Omental fat pad (tissue), 4 donors: Measurements from ENCODE around the gene INCENP. TPM values are rescaled to one million over a fixed set of nuclear protein-coding genes. Genes with fewer than 3 reads are reported as not detected.

Experiments used
- ATAC-seq: fragments of 150-250 bp; one replicate; pipeline ENCODE4 v1.9.1; 2016; ENCODE audit warnings: mild to moderate bottlenecking, moderate library complexity; ENCODE audit not compliant: low FRiP score
- DNase-seq: peaks from one replicate; pipeline ENCODE4 v3.0.0-alpha.2; 2019; ENCODE audit warnings: low spot score
- CTCF ChIP-seq, 3 donors: fragments of 450-650 bp; IDR thresholded peaks; one replicate each; pipeline ENCODE4 v1.5.1; 2016 to 2017; ENCODE audit warnings: antibody characterized with exemption in 3 of 3, mild to moderate bottlenecking in 3 of 3, moderate library complexity in 2 of 3
- total RNA-seq, 4 donors: library from RNA; depleted of rRNA; stranded (reverse); fragments of >200 nt; gene quantifications; one replicate each; pipeline ENCODE4 v1.1.0, GENCODE V29; 2016

Gene INCENP
- total RNA-seq, 4 donors from 2014 or later: 8.0 to 19.1 (median 12.9) TPM

DNA sequence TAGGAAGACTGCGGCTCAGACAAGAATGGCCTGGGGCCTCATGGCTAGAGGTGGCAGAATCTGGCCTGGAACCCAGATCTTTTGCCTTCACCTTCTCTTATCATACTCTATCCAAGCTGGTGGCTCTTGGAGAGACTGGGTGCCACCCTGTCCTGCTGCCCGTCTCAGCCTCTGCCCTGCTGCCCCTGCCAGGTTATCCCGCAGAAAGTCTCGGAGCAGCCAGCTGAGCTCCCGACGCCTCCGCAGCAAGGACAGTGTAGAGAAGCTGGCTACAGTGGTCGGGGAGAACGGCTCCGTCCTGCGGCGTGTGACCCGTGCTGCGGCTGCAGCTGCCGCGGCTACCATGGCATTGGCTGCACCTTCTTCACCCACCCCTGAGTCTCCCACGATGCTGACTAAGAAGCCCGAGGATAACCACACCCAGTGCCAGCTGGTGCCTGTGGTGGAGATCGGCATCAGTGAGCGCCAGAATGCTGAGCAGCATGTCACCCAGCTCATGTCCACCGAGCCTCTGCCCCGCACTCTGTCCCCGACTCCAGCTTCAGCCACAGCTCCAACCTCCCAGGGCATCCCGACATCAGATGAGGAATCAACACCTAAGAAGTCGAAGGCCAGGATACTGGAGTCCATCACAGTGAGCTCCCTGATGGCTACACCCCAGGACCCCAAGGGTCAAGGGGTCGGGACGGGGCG lies 5.9 kb downstream of the INCENP start:
- ATAC-seq: no peak
- no peak for DNase-seq
- no peak for TF ChIP-seq CTCF (IDR thresholded peaks at IDR 0.05)

DNA sequence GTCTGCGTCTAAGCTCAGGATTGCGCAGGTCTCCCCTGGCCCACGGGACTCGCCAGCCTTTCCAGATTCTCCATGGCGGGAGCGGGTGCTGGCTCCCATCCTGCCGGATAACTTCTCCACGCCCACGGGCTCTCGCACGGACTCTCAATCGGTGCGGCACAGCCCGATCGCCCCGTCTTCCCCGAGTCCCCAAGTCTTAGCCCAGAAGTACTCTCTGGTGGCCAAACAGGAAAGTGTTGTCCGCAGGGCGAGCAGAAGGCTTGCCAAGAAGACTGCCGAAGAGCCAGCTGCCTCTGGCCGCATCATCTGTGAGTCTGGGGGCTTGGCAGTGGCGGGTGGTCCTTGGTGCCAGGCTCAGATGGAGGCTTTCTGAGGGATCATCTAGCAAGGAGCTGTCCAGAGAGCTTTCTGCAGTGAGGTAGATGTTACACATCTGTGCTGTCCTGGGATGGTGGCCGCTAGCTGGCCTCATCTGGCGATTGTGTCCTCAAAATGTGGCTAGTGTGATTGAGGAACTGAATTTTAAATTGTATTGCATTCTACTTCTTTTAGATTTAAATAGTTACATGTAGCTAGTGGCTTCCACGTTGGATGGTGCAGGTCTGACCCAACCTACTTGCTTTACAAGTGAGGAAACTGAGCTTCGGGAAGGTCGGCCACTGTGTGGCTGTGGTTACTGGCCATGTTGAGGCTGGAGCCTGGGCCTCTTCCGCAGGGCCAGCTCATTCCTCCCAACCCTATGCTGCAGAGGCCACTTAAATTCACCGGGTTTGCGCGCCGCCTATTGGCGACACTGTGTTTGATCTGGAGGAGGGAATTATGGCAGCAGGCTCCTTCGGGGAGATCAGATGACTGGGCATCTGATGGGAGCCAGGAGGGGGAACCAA lies 6.7 kb downstream of the INCENP start:
- no peak for ATAC-seq
- DNase-seq: no peak
- TF ChIP-seq CTCF (IDR thresholded peaks at IDR 0.05): no peak

- DNase-seq (no peak), ATAC-seq (no peak)
- no peak for TF ChIP-seq CTCF (IDR thresholded peaks at IDR 0.05)
These were observed 7.3 kb downstream of the INCENP start for GRCh38 chr11:62131170-62131464.

DNA sequence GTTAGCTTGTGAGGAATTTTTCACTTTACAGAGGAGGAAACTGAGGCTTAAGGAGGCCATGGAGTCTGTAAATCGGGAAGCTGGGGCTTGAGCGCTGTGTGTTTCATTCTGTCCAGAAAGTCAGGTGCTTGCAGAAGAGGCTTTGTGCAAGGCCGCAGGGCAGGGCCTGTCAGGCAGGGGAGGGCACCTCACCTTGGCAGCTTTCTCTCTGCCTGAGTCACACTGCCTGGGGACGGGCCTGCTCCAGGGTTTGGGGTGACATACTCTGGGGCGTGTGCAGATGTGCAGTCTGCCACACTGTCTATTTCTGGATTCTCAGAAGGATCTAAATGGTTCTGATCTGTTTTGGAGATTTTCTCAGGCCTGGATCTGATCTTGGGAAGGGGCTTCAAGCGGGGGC lies 8.4 kb downstream of the INCENP start:
- DNase-seq (no peak), ATAC-seq (no peak)
- no peak for TF ChIP-seq CTCF (IDR thresholded peaks at IDR 0.05)

GRCh38 chr11:62132689-62133293 lies 9.0 kb downstream of the INCENP start:
- ATAC-seq (no peak), DNase-seq (no peak)
- TF ChIP-seq CTCF (IDR thresholded peaks at IDR 0.05): no peak

- DNase-seq (no peak), ATAC-seq (peak; percentile 6)
- TF ChIP-seq CTCF (IDR thresholded peaks at IDR 0.05): no peak
These were observed 9.7 kb downstream of the INCENP start for GRCh38 chr11:62133328-62134065.
